SK-N-SH (cell line): ENCODE measurements around the gene PHF21B. TPM values are rescaled to one million over a fixed set of nuclear protein-coding genes. Genes with fewer than 3 reads are reported as not detected.

Experiments
- CTCF ChIA-PET: fragments of 300-600, 350-600 bp; formaldehyde crosslinking; extraction: SDS; loops from one replicate; lab custom pipeline; 2021; lab: Yijun Ruan, JAX
- POLR2A ChIA-PET: fragments of 350-600 bp; sonication (Branson Sonifier 250); formaldehyde crosslinking; extraction: SDS; loops from one replicate; lab custom pipeline; 2020; ENCODE audit warnings: antibody characterized with exemption, inconsistent platforms; lab: Yijun Ruan, JAX
- DNase-seq: peaks from one replicate; pipeline ENCODE4 v3.0.0; 2012
- H2AFZ ChIP-seq: fragments of 200-600 bp; sonication (generic); 2 replicates; pipeline ENCODE4 v1.8.1; 2016; ENCODE audit warnings: antibody characterized with exemption, mild to moderate bottlenecking, low read depth
- H3F3A ChIP-seq: fragments of 200-600 bp; sonication (generic); replicated peaks from 2 replicates; pipeline ENCODE3; 2016; ENCODE audit warnings: antibody characterized with exemption, mild to moderate bottlenecking; ENCODE audit not compliant: insufficient read depth
- H3K27ac ChIP-seq, 2 experiments: fragments of 200-500 bp in 1 of 2; fragments of 200-600 bp in 1 of 2; sonication (Bioruptor generic) in 1 of 2; sonication (generic), shearing (Covaris generic) in 1 of 2; 2 replicates each; pipeline versions ENCODE4 v1.5.1 to v1.6.1; 2014 to 2016; ENCODE audit warnings: low read depth in 2 of 2, inconsistent platforms in 1 of 2, low read length in 1 of 2, mild to moderate bottlenecking in 1 of 2, mixed read lengths in 1 of 2
- H3K27me3 ChIP-seq: fragments of 200-600 bp; sonication (generic), shearing (Covaris generic); 2 replicates; pipeline ENCODE4 v1.6.1; 2016; ENCODE audit warnings: mixed run types; ENCODE audit not compliant: insufficient read depth
- H3K36me3 ChIP-seq, 2 experiments: fragments of 200-500 bp in 1 of 2; fragments of 200-600 bp in 1 of 2; sonication (Bioruptor generic) in 1 of 2; sonication (generic) in 1 of 2; replicated peaks in 1 of 2; 2 replicates each; pipeline versions ENCODE3 to v1.5.1; 2014 to 2016; ENCODE audit warnings: low read length in 1 of 2, mild to moderate bottlenecking in 1 of 2; ENCODE audit not compliant: insufficient read depth in 2 of 2, control insufficient read depth in 1 of 2
- H3K4me1 ChIP-seq, 2 experiments: fragments of 200-500 bp in 1 of 2; fragments of 200-600 bp in 1 of 2; sonication (Bioruptor generic) in 1 of 2; sonication (generic), shearing (Covaris generic) in 1 of 2; 2 replicates each; pipeline versions ENCODE4 v1.5.1 to v1.6.1; 2014 to 2016; ENCODE audit warnings: low read depth in 1 of 2, low read length in 1 of 2, mixed run types in 1 of 2; ENCODE audit not compliant: insufficient read depth in 2 of 2, control insufficient read depth in 1 of 2
- H3K4me2 ChIP-seq: fragments of 200-600 bp; sonication (generic), shearing (Covaris generic); 2 replicates; pipeline ENCODE4 v1.6.1; 2017; ENCODE audit warnings: mixed run types
- H3K4me3 ChIP-seq, 2 experiments: fragments of 200-500 bp in 1 of 2; fragments of 200-600 bp in 1 of 2; sonication (Bioruptor generic) in 1 of 2; sonication (generic), shearing (Covaris generic) in 1 of 2; 2 replicates each; pipeline versions ENCODE4 v1.5.1 to v1.8.1; 2014 to 2016; ENCODE audit warnings: low read depth in 2 of 2, inconsistent platforms in 1 of 2, low read length in 1 of 2, mild to moderate bottlenecking in 1 of 2, mixed read lengths in 1 of 2, moderate library complexity in 1 of 2
- H3K79me2 ChIP-seq: fragments of 200-600 bp; sonication (generic); 2 replicates; pipeline ENCODE4 v1.8.1; 2017; ENCODE audit warnings: mild to moderate bottlenecking; ENCODE audit not compliant: insufficient read depth
- H3K9ac ChIP-seq: fragments of 200-600 bp; sonication (generic); 2 replicates; pipeline ENCODE4 v1.6.1; 2017; ENCODE audit warnings: mixed run types
- H3K9me2 ChIP-seq: fragments of 200-600 bp; sonication (generic); 2 replicates; pipeline ENCODE4 v1.6.1; 2017; ENCODE audit warnings: mixed run types
- H3K9me3 ChIP-seq: fragments of 200-600 bp; sonication (generic); 2 replicates; pipeline ENCODE4 v1.6.1; 2017; ENCODE audit warnings: mixed run types, mild to moderate bottlenecking, moderate library complexity
- H4K20me1 ChIP-seq: fragments of 200-600 bp; sonication (generic); 2 replicates; pipeline ENCODE4 v1.6.1; 2017; ENCODE audit warnings: mild to moderate bottlenecking, mixed run types; ENCODE audit not compliant: insufficient read depth
- CHD2 ChIP-seq: fragments of 150-350 bp; IDR thresholded peaks from 2 replicates; pipeline ENCODE4 v1.6.1; 2018; ENCODE audit warnings: low read length; ENCODE audit not compliant: partially characterized antibody
- ELF1 ChIP-seq: IDR thresholded peaks from 2 replicates; pipeline ENCODE4 v1.4.0; 2012
- EP300 ChIP-seq, 2 experiments: IDR thresholded peaks; 2 replicates each; pipeline versions ENCODE4 v1.4.0 to v1.6.1; 2012; ENCODE audit warnings: borderline replicate concordance in 1 of 2, low read depth in 1 of 2, low read length in 1 of 2
- FOXJ3 ChIP-seq: sonication (generic); formaldehyde crosslinking; IDR thresholded peaks from 2 replicates; pipeline ENCODE4 v1.5.1; 2020; ENCODE audit warnings: mild to moderate bottlenecking, missing genetic modification reagents
- GABPA ChIP-seq: IDR thresholded peaks from 2 replicates; pipeline ENCODE4 v1.4.0; 2012; ENCODE audit warnings: low read depth, mild to moderate bottlenecking
- GATA2 ChIP-seq: sonication (generic); formaldehyde crosslinking; IDR thresholded peaks from 2 replicates; pipeline ENCODE4 v1.5.0; 2020; ENCODE audit warnings: mild to moderate bottlenecking, missing genetic modification reagents
- PBX3 ChIP-seq: IDR thresholded peaks from 2 replicates; pipeline ENCODE4; 2012
- POLR2AphosphoS5 ChIP-seq: IDR thresholded peaks from 2 replicates; pipeline ENCODE4 v1.6.1; 2012; ENCODE audit warnings: low read depth, low read length
- RAD21 ChIP-seq: IDR thresholded peaks from 2 replicates; pipeline ENCODE4 v1.6.1; 2012; ENCODE audit warnings: mild to moderate bottlenecking, low read length
- REST ChIP-seq: IDR thresholded peaks from 2 replicates; pipeline ENCODE4 v1.6.1; 2012; ENCODE audit warnings: mild to moderate bottlenecking, low read depth, low read length, moderate library complexity
- SMC3 ChIP-seq: IDR thresholded peaks from 2 replicates; pipeline ENCODE4 v1.6.1; 2012; ENCODE audit warnings: low read depth, low read length, improper control_type of control experiment
- TAF1 ChIP-seq: IDR thresholded peaks from 2 replicates; pipeline ENCODE4 v1.6.1; 2012; ENCODE audit warnings: low read depth, mild to moderate bottlenecking, low read length, moderate library complexity, borderline replicate concordance
- TEAD4 ChIP-seq: IDR thresholded peaks from 2 replicates; pipeline ENCODE4 v1.4.0; 2012; ENCODE audit warnings: mild to moderate bottlenecking, borderline replicate concordance; ENCODE audit not compliant: insufficient read depth
- USF2 ChIP-seq: fragments of 150-350 bp; IDR thresholded peaks from 2 replicates; pipeline ENCODE4 v1.6.1; 2017; ENCODE audit warnings: antibody characterized with exemption, low read length, low read depth, borderline replicate concordance
- WGBS: methylation state at CpG from one replicate; pipeline ENCODE4 v1.1.6; 2017; ENCODE audit warnings: low lambda C conversion rate; 5-methylcytosine and 5-hydroxymethylcytosine counted together
- polyA plus RNA-seq, 3 experiments: library from polyadenylated mRNA; depleted of rRNA; stranded (reverse); fragments of >200 nt; gene quantifications; 2 replicates each; pipeline ENCODE4 v1.2.3, GENCODE V29; 2012

Gene PHF21B
- polyA plus RNA-seq, 1 of the 3 experiments (the other 2 are of a cell fraction) = 0.76 TPM

- TF ChIP-seq CHD2 (no peak), POLR2AphosphoS5 (no peak), FOXJ3 (CRISPR knock-in tag) (no peak), RAD21 (no peak), TAF1 (no peak), USF2 (no peak), EP300 (IDR thresholded peaks at IDR 0.05; ENCODE audit: borderline replicate concordance in 1 of 2, low read depth in 1 of 2, low read length in 1 of 2) (no peak), GATA2 (CRISPR knock-in tag) (no peak), PBX3 (no peak), ELF1 (no peak), REST (no peak), TEAD4 (no peak), GABPA (no peak), SMC3 (no peak)
- Histone ChIP-seq H3K9me3 (no peaks in the 10 kb centered on the region), H3K4me1 (peaks cover 0 to 14% of the 10 kb centered on the region in 2 experiments; a peak in 1 of 4 replicates), H3K4me2 (no peak overlapping the region), H3K36me3 (no peaks in the 10 kb centered on the region), H2AFZ (no peak overlapping the region), H3K27me3 (no peaks in the 10 kb centered on the region), H4K20me1 (no peaks in the 10 kb centered on the region), H3K79me2 (no peaks in the 10 kb centered on the region), H3K9me2 (no peaks in the 10 kb centered on the region), H3K4me3 (no peak overlapping the region), H3K27ac (no peak overlapping the region), H3F3A (no peaks in the 10 kb centered on the region), H3K9ac (no peak overlapping the region)
- ChIA-PET CTCF (no interaction called here), POLR2A (no interaction called here)
- WGBS = 53% methylated on average over 8 of the region's 11 CpGs
- DNase-seq = no peak
Observed at GRCh38 chr22:44981857-44982256, 27.9 kb downstream of the PHF21B start.
